GM12878 (cell line): Measurements from ENCODE around the gene NOL12. TPM values are rescaled to one million over a fixed set of nuclear protein-coding genes. Genes with fewer than 3 reads are reported as not detected.

ENCODE experiments used
- ATAC-seq: fragments of 200-7000 bp; cut with Tn5 transposase; 3 replicates; pipeline ENCODE4 v1.9.1; 2020; ENCODE audit warnings: mild to moderate bottlenecking, moderate library complexity
- BruUV-seq: library from RNA; stranded (reverse); fragments of 400-500 nt; replicated peaks from 2 replicates; lab custom pipeline; 2021; lab: Mats Ljungman, UMichigan
- CTCF ChIA-PET: fragments of 300-600 bp; sonication (Branson Sonifier 250); formaldehyde crosslinking; extraction: SDS; loops from one replicate; lab custom pipeline; 2021; ENCODE audit warnings: inconsistent platforms; lab: Yijun Ruan, JAX
- POLR2A ChIA-PET: fragments of 350-600 bp; formaldehyde crosslinking; extraction: SDS; loops from one replicate; lab custom pipeline; 2021; ENCODE audit warnings: inconsistent platforms; lab: Charles Lee
- RAD21 ChIA-PET: fragments of 300-600 bp; sonication (Branson Sonifier 250); formaldehyde crosslinking; loops from one replicate; lab custom pipeline; 2023; ENCODE audit warnings: antibody characterized with exemption; ENCODE audit not compliant: unreplicated experiment; lab: Charles Lee
- SMC1A ChIA-PET: fragments of 300-600 bp; sonication (Branson Sonifier 250); formaldehyde crosslinking; loops from one replicate; lab custom pipeline; 2023; ENCODE audit not compliant: unreplicated experiment, uncharacterized antibody; lab: Charles Lee
- DNase-seq: peaks from one replicate; pipeline ENCODE4 v3.0.0-alpha.2; 2011; ENCODE audit warnings: low read depth, low spot score
- FAIRE-seq: peaks from 3 replicates; lab custom pipeline; 2011; peaks lifted over from hg19 to GRCh38; lab: Jason Lieb, UNC
- H2AFZ ChIP-seq: 2 replicates; pipeline ENCODE4 v1.6.0; 2011; ENCODE audit warnings: low read depth, low read length, control low read depth; ENCODE audit not compliant: control insufficient read depth
- H3K27ac ChIP-seq: 2 replicates; pipeline ENCODE4 v1.5.1; 2011; ENCODE audit warnings: control low read depth; ENCODE audit not compliant: control insufficient read depth, insufficient read depth
- H3K27me3 ChIP-seq, 2 experiments: replicated peaks in 1 of 2; 2 replicates each; pipeline versions ENCODE4 v1.6.0 to v1.6.1; 2011; ENCODE audit warnings: low read length in 1 of 2; ENCODE audit not compliant: control insufficient read depth in 2 of 2, insufficient read depth in 2 of 2
- H3K36me3 ChIP-seq, 2 experiments: 2 replicates each; pipeline ENCODE4 v1.5.1; 2011; ENCODE audit warnings: low read length in 1 of 2; ENCODE audit not compliant: control insufficient read depth in 2 of 2, insufficient read depth in 2 of 2
- H3K4me1 ChIP-seq: 2 replicates; pipeline ENCODE4 v1.6.1; 2011; ENCODE audit warnings: mild to moderate bottlenecking, low read length, moderate library complexity, mixed read lengths; ENCODE audit not compliant: control insufficient read depth, insufficient read depth
- H3K4me2 ChIP-seq: 2 replicates; pipeline ENCODE4 v1.6.0; 2011; ENCODE audit warnings: control low read depth; ENCODE audit not compliant: control insufficient read depth, insufficient read depth
- H3K4me3 ChIP-seq: fragments of 200-600 bp; sonication (generic); 2 replicates; pipeline ENCODE4 v1.5.1; 2016
- H3K79me2 ChIP-seq: 2 replicates; pipeline ENCODE4 v1.6.0; 2011; ENCODE audit warnings: low read length; ENCODE audit not compliant: control insufficient read depth, insufficient read depth
- H3K9ac ChIP-seq: 2 replicates; pipeline ENCODE4 v1.8.0; 2011; ENCODE audit warnings: low read length, control low read depth, mixed read lengths; ENCODE audit not compliant: control insufficient read depth, insufficient read depth
- H3K9me3 ChIP-seq: replicated peaks from 3 replicates; pipeline ENCODE4 v1.5.1; 2011; ENCODE audit warnings: mild to moderate bottlenecking, low read length; ENCODE audit not compliant: control insufficient read depth, insufficient read depth
- H4K20me1 ChIP-seq: 2 replicates; pipeline ENCODE4 v1.6.0; 2011; ENCODE audit not compliant: control insufficient read depth, insufficient read depth
- BHLHE40 ChIP-seq, 2 experiments: fragments of 450-650 bp in 1 of 2; IDR thresholded peaks; 2 replicates each; pipeline ENCODE4 v1.6.1; 2011 to 2017; ENCODE audit warnings: low read depth in 2 of 2, borderline replicate concordance in 1 of 2, improper control_type of control experiment in 1 of 2, low read length in 1 of 2, mild to moderate bottlenecking in 1 of 2
- CEBPB ChIP-seq, 2 experiments: fragments of 150-350 bp in 1 of 2; IDR thresholded peaks; 2 replicates each; pipeline ENCODE4 v1.6.1; 2012 to 2014; ENCODE audit warnings: low read depth in 2 of 2, low read length in 2 of 2, borderline replicate concordance in 1 of 2, inconsistent platforms in 1 of 2
- CHD2 ChIP-seq: IDR thresholded peaks from 2 replicates; pipeline ENCODE4 v1.6.1; 2011; ENCODE audit warnings: low read depth, low read length, improper control_type of control experiment, borderline replicate concordance
- CREM ChIP-seq: IDR thresholded peaks from 2 replicates; pipeline ENCODE4 v1.6.1; 2014; ENCODE audit warnings: antibody characterized with exemption, low read depth
- EED ChIP-seq: sonication (generic); IDR thresholded peaks from 2 replicates; pipeline ENCODE4 v1.6.1; 2016; ENCODE audit warnings: antibody characterized with exemption, low read depth
- IRF4 ChIP-seq: IDR thresholded peaks from 2 replicates; pipeline ENCODE4 v1.6.1; 2011; ENCODE audit warnings: low read depth, low read length
- NBN ChIP-seq: fragments of 450-650 bp; IDR thresholded peaks from 2 replicates; pipeline ENCODE4 v1.6.1; 2016
- NFYB ChIP-seq: IDR thresholded peaks from 2 replicates; pipeline ENCODE4 v1.6.1; 2011; ENCODE audit warnings: low read depth, mild to moderate bottlenecking, low read length, improper control_type of control experiment, moderate library complexity; ENCODE audit not compliant: insufficient read depth
- POLR2AphosphoS5 ChIP-seq: IDR thresholded peaks from 2 replicates; pipeline ENCODE4 v1.6.1; 2011; ENCODE audit warnings: mild to moderate bottlenecking, low read length, inconsistent platforms
- POU2F2 ChIP-seq: IDR thresholded peaks from 3 replicates; pipeline ENCODE4 v1.6.1; 2011; ENCODE audit warnings: low read depth, mild to moderate bottlenecking, low read length, borderline replicate concordance
- TCF3 ChIP-seq: IDR thresholded peaks from 2 replicates; pipeline ENCODE4 v1.6.1; 2012; ENCODE audit warnings: low read depth, mild to moderate bottlenecking, low read length, borderline replicate concordance; ENCODE audit not compliant: insufficient read depth
- YY1 ChIP-seq: IDR thresholded peaks from 2 replicates; pipeline ENCODE4 v1.6.1; 2011; ENCODE audit warnings: low read depth, mild to moderate bottlenecking, low read length
- ZNF207 ChIP-seq: fragments of 450-650 bp; IDR thresholded peaks from 2 replicates; pipeline ENCODE4 v1.6.1; 2014; ENCODE audit warnings: antibody characterized with exemption, mild to moderate bottlenecking, borderline replicate concordance
- WGBS: methylation state at CpG from one replicate; pipeline ENCODE4 v1.1.6; 2016; ENCODE audit warnings: low lambda C conversion rate; ENCODE audit not compliant: insufficient replicate concordance, insufficient coverage; ENCODE audit errors: missing lambda C conversion rate; 5-methylcytosine and 5-hydroxymethylcytosine counted together
- in situ Hi-C: fragments of 300-500 bp; cut with MboI; formaldehyde crosslinking; loops from 9 replicates; pipeline ENCODE4 v1.14.3; 2018; ENCODE audit warnings: mixed read lengths
- intact Hi-C: fragments of 100-400 bp; cut with micrococcal nuclease; formaldehyde crosslinking; loops from one replicate; pipeline ENCODE4 v1.14.2; 2022; ENCODE audit not compliant: unreplicated experiment
- polyA plus RNA-seq, 11 experiments: library from polyadenylated mRNA; depleted of rRNA in 4 of 11; unstranded in 6 of 11; stranded (reverse) in 5 of 11; fragments of >200 nt; fragmentation: Nextera tagmentation in 4 of 11; fragmentation: Illumina TruSeq in 1 of 11; extraction: Ambion mirVana in 4 of 11; extraction: Trizol in 1 of 11; gene quantifications; 1 replicate in 1 of 11; 2 replicates in 10 of 11; pipeline versions ENCODE4 v1.2.1 to v1.2.3, GENCODE V29; 2011 to 2016; ENCODE audit warnings: inconsistent platforms in 2 of 11, missing spikeins in 2 of 11, low read depth in 1 of 11
- total RNA-seq, 4 experiments: library from RNA; depleted of rRNA in 3 of 4; stranded (reverse); fragments of >200 nt in 3 of 4; fragmentation: Illumina TruSeq in 1 of 4; extraction: Trizol in 1 of 4; gene quantifications; 2 replicates each; pipeline versions ENCODE4 v1.2.1 to v1.2.3, GENCODE V29; 2013 to 2021
- TF ChIP-seq, protein P1 (sequence below): IDR thresholded peaks from 2 replicates; pipeline ENCODE4 v1.6.1; 2012; ENCODE audit warnings: low read depth, low read length, improper control_type of control experiment
- TF ChIP-seq, protein P2 (sequence below): fragments of 450-650 bp; conservative IDR thresholded peaks from 2 replicates; pipeline ENCODE4 v1.6.1; 2017; ENCODE audit warnings: mild to moderate bottlenecking, moderate library complexity
- TF ChIP-seq, protein P3 (sequence below): fragments of 150-350 bp; IDR thresholded peaks from 2 replicates; pipeline ENCODE4 v1.6.1; 2016; ENCODE audit warnings: low read depth, low read length

NOL12 gene
- total and polyA plus RNA-seq, 10 of the 15 experiments (the other 5 are each of a cell fraction or from before 2014, with no cell fraction given): 3.3 to 69.4 (median 41.1) TPM

DNA sequence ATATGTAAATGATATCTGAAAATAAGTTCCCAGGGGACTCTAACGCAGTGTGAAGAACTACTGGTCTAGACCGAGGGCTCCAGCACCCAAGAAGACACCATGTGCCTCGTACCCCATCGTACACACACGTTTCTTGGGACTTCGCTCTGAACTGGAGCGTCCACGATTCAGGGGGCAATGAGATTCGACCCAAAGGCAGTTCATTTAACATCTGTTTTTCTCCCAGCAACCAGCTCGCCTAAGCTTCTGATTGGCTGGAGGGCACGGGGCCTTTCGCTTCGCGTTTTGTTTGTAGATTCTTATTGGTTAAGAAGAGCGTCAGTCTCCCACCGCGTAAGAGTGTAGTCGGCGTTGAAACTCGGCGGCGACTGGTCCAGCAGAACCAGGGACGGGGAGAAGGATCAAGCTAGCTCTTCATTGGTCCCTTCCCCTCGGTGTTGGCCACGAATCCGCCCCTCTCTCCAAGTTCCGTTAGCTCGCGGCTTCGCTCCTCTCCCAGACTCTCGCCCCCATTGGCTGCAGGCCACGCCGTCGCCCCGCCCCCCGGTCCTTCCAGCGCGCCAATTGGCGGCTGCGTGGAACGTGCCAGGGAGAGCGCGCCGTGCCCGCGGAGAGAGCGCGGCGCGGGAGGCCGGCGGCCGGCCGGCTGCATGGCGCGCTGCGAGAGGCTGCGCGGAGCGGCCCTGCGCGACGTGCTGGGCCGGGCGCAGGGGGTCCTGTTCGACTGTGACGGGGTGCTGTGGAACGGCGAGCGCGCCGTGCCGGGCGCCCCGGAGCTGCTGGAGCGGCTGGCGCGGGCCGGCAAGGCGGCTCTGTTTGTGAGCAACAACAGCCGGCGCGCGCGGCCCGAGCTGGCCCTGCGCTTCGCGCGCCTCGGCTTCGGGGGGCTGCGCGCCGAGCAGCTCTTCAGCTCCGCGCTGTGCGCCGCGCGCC lies 27.7 kb upstream of the NOL12 start, which contains the start of gene PDXP:
TSS of gene PDXP (plus strand) at position 591 of the 933 bp plus-strand sequence. CDS start at position 651, 60 bp downstream.
- no TSS peak for BruUV-seq
- FAIRE-seq (peak; percentile 100), DNase-seq (peak; percentile 99), ATAC-seq (peak; percentile 95)
- in situ Hi-C loops (no loop called here), intact Hi-C loops (no loop called here)
- Histone ChIP-seq H3K79me2 (peaks cover 43% of the 10 kb centered on the region), H3K36me3 (peaks cover 0 to 2% of the 10 kb centered on the region in 2 experiments; a peak in 2 of 4 replicates), H3K9me3 (no peaks in the 10 kb centered on the region), H3K27me3 (no peaks in the 10 kb centered on the region), H3K4me2 (peak within 1 kb of the TSS; percentile 96), H4K20me1 (no peaks in the 10 kb centered on the region), H3K27ac (peak within 1 kb of the TSS; percentile 64), H3K4me1 (peaks cover 12% of the 10 kb centered on the region), H3K9ac (peak within 1 kb of the TSS; percentile 70), H3K4me3 (peak within 1 kb of the TSS; percentile 82), H2AFZ (peak within 1 kb of the TSS; percentile 96)
- ChIA-PET CTCF (interaction anchor here (0.6 to 11.7 kb wide), 14 partner anchors 18 to 1489 kb away, joined by 3 to 414 read pairs (median 8); partner anchors contain the start of genes GGA1, LGALS1, NOL12 and SH3BP1), POLR2A (interaction anchor here (0.6 to 9.6 kb wide), 20 partner anchors 11 to 296 kb away, joined by 3 to 209 read pairs (median 5); partner anchors contain the start of genes ANKRD54, GCAT, GGA1 and LGALS1), RAD21 (interaction anchor here (0.8 to 9.1 kb wide), 16 partner anchors 10 to 159 kb away, joined by 3 to 173 read pairs (median 5); partner anchors contain the start of genes GCAT, GGA1, LGALS1 and NOL12), SMC1A (interaction anchor here (0.6 to 7.9 kb wide), 15 partner anchors 9 to 204 kb away, joined by 3 to 157 read pairs (median 7); partner anchors contain the start of genes ANKRD54, GCAT, GGA1 and LGALS1)
- under 1% methylated on average over 101 of the region's 101 CpGs for WGBS
- TF ChIP-seq ZNF207 (0 out of 2 replicates have a peak, but pooled peaks have one; percentile 40), TCF3 (0 out of 2 replicates have a peak, but pooled peaks have one; percentile 50), IRF4 (no peak), POLR2AphosphoS5 (peak; percentile 58; the same call in 1 of the 2 replicates), YY1 (peak; percentile 73), EED (no peak), CREM (peak; percentile 93), POU2F2 (peak; percentile 88; the same call in 2 of the 3 replicates), NFYB (peak; percentile 96), CHD2 (peak; percentile 89; the same call in 1 of the 2 replicates), NBN (peak; percentile 63; the same call in 1 of the 2 replicates), BHLHE40 (IDR thresholded peaks at IDR 0.05; ENCODE audit: borderline replicate concordance in 1 of 2, low read depth in 2 of 2, low read length in 1 of 2) (peak; percentile 98 to 100), CEBPB (IDR thresholded peaks at IDR 0.05; ENCODE audit: borderline replicate concordance in 1 of 2, low read depth in 2 of 2, low read length in 2 of 2) (peak in 1 of 2 experiments; percentile 80; a peak in 1 of 4 replicates)
- TF ChIP-seq, protein P1, sequence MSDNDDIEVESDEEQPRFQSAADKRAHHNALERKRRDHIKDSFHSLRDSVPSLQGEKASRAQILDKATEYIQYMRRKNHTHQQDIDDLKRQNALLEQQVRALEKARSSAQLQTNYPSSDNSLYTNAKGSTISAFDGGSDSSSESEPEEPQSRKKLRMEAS: peak; percentile 92
- TF ChIP-seq, protein P2, sequence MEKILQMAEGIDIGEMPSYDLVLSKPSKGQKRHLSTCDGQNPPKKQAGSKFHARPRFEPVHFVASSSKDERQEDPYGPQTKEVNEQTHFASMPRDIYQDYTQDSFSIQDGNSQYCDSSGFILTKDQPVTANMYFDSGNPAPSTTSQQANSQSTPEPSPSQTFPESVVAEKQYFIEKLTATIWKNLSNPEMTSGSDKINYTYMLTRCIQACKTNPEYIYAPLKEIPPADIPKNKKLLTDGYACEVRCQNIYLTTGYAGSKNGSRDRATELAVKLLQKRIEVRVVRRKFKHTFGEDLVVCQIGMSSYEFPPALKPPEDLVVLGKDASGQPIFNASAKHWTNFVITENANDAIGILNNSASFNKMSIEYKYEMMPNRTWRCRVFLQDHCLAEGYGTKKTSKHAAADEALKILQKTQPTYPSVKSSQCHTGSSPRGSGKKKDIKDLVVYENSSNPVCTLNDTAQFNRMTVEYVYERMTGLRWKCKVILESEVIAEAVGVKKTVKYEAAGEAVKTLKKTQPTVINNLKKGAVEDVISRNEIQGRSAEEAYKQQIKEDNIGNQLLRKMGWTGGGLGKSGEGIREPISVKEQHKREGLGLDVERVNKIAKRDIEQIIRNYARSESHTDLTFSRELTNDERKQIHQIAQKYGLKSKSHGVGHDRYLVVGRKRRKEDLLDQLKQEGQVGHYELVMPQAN: peak; percentile 95
- TF ChIP-seq, protein P3, sequence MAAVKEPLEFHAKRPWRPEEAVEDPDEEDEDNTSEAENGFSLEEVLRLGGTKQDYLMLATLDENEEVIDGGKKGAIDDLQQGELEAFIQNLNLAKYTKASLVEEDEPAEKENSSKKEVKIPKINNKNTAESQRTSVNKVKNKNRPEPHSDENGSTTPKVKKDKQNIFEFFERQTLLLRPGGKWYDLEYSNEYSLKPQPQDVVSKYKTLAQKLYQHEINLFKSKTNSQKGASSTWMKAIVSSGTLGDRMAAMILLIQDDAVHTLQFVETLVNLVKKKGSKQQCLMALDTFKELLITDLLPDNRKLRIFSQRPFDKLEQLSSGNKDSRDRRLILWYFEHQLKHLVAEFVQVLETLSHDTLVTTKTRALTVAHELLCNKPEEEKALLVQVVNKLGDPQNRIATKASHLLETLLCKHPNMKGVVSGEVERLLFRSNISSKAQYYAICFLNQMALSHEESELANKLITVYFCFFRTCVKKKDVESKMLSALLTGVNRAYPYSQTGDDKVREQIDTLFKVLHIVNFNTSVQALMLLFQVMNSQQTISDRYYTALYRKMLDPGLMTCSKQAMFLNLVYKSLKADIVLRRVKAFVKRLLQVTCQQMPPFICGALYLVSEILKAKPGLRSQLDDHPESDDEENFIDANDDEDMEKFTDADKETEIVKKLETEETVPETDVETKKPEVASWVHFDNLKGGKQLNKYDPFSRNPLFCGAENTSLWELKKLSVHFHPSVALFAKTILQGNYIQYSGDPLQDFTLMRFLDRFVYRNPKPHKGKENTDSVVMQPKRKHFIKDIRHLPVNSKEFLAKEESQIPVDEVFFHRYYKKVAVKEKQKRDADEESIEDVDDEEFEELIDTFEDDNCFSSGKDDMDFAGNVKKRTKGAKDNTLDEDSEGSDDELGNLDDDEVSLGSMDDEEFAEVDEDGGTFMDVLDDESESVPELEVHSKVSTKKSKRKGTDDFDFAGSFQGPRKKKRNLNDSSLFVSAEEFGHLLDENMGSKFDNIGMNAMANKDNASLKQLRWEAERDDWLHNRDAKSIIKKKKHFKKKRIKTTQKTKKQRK: peak; percentile 83
